Amygdala (tissue), 56 donors: ENCODE results near the gene COQ8A.
"Not testable (repeated sequence)": the region's sequence is repeated elsewhere in the genome, so short reads cannot be mapped to it uniquely, and the experiment has no call there.

Experiments
- DNase-seq, 56 donors: peaks; one replicate each; lab custom pipeline; 2025; lab: John Stamatoyannopoulos, UW

Gene COQ8A

GRCh38 chr1:226995365-226996332, 55.6 kb downstream of the COQ8A start:
- DNase-seq, result no peak

GRCh38 chr1:226999579-226999978, 59.5 kb downstream of the COQ8A start:
- not testable (repeated sequence) for DNase-seq

GRCh38 chr1:227002531-227003049, 62.5 kb downstream of the COQ8A start:
- no peak for DNase-seq

DNA sequence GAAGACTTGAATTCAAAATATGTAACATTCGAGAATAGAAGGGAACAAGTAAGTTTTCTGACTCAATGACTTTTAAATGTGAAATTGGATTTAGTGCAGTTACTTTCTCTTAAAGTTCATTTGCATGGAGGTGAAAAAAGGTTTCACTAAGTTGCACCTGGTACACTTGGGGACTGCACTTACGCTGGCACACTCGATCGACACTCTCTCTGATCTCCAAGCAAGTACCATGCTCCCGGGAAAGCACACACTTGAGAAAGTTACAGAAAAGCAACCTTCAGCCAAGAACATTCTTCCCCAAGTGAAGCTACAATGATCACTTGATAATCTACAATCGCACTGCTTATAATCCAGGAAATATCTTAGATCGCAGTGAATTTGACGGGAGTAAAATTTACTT, 63.1 kb downstream of the COQ8A start:
- DNase-seq, result no peak

GRCh38 chr1:227004796-227005195, 64.7 kb downstream of the COQ8A start:
- no peak for DNase-seq

DNA sequence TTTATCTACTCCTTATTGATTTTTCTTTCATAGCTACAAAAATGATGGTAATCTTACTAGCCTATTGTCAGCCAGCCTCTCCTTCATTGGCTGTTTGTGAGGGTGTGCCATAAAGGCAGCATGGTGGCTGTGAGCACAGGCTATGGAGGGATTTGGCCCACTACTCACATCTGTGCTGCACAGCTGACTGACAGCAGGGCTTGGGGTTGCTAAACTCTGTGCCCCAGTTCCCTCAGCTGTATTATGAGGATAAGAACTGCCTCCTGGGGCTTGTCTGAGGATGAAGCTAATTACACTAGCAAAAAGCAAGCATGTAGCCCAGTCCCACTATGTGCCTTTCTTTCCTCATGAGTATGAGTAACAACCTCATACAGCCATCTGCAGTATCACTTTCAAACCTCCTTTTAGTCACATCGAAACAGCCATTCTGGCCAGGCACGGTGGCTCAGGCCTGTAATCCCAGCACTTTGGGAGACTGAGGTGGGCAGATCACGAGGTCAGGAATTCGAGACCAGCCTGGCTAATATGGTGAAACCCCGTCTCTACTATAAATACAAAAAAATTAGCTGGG, 66.2 kb downstream of the COQ8A start:
- DNase-seq, result no peak

- DNase-seq, result no peak
These were observed 69.8 kb downstream of the COQ8A start for GRCh38 chr1:227009937-227010336.

- no peak for DNase-seq
These were observed 70.6 kb downstream of the COQ8A start for GRCh38 chr1:227010645-227011044.

DNA sequence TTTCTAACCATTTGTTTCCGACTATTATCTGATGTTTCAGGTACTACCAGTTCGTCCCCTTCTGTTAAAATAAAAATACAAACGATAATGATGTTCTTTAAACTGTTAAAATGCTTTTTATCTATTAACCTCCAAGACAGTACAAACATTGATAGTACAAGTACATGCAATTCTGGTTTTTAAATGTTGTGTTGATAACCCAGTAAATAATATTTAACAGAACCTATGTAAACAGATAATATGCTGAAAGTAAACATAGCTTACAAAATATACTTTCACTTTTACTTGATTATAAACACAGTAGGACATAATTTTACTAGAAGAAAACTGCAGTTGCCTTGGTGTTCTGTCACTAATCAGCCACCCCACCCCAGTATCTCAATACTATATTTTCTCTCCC, 76.9 kb downstream of the COQ8A start:
- DNase-seq, result no peak

DNA sequence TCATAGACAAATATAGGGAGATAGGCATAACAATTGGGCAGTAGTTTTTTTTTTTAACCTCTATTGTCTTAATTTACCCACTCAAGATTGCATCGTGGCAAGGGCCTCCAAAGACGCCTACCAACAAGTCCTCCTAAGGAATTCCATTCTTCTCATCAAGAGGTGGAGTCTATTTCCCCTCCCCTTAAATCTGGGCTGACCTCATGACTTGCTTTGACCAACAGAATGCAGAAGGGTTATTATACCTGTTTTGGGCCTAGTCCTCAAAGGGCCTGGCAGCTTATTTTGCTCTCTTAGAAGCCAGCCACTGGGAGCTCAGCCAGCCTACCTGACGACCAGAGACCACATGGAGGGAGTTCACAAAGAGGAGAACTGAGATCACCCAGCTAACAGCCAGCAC, 92.3 kb downstream of the COQ8A start:
- no peak for DNase-seq

DNA sequence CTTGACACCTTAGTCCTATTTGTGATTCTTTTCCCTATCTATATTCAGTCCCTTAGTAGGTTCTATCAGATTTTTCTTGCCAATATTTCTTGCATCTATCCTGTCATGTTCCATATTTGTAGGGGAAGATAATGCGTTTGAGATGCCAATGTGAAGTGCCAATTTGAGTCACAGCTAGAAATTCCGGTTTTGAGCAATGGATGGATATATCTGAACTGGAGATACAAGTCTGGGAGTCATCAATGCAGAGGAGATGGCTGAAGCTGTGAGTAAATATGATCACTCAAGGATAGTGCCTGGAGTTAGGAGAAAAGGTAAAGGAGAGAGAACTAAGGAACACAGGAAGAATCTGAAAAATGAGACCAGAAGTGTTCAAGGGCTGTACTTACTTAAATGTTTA, 93.8 kb downstream of the COQ8A start:
- no peak for DNase-seq

- no peak for DNase-seq
These were observed 95.2 kb downstream of the COQ8A start for GRCh38 chr1:227035316-227035715.

GRCh38 chr1:227037121-227037520, 97.0 kb downstream of the COQ8A start:
- no peak for DNase-seq
